ENCODE results near the gene APC. TPM values are rescaled to one million over a fixed set of nuclear protein-coding genes. Genes with fewer than 3 reads are reported as not detected.

The APC gene
- total and polyA plus RNA-seq, 4 donors: 4.8 to 36.2 (median 24.4) TPM

- WGBS: 98% methylated on average over 13 of the region's 13 CpGs
- H3K9me3 ChIP-seq (ENCODE audit: control insufficient read depth in 4 of 4, low read length in 3 of 4): no peaks in the 10 kb centered on the region
- no peak for DNase-seq (ENCODE audit: low spot score)
- H3K4me3 ChIP-seq (ENCODE audit: low read depth in 1 of 3, low read length in 3 of 3): no peak overlapping the region
- peaks cover 0 to 6% (median under 1%) of the 10 kb centered on the region in 4 donors for H3K4me1 ChIP-seq (ENCODE audit: control insufficient read depth in 4 of 4, insufficient read depth in 4 of 4, low read length in 3 of 4)
- H3K9ac ChIP-seq (ENCODE audit: low read depth in 1 of 2, low read length in 2 of 2): no peak overlapping the region
- H3K27ac ChIP-seq (ENCODE audit: low read depth in 1 of 2, low read length in 2 of 2): no peak overlapping the region
- no peaks in the 10 kb centered on the region for H3K27me3 ChIP-seq (ENCODE audit: control insufficient read depth in 4 of 4, insufficient read depth in 4 of 4, low read length in 3 of 4)
- peaks cover 6 to 17% (median 9%) of the 10 kb centered on the region in 4 donors for H3K36me3 ChIP-seq (ENCODE audit: control insufficient read depth in 4 of 4, insufficient read depth in 3 of 4, low read depth in 1 of 4, low read length in 3 of 4)
- TF ChIP-seq ZBTB33 (IDR thresholded peaks at IDR 0.05): no peak
- no peak for TF ChIP-seq FOXA2 (IDR thresholded peaks at IDR 0.05)
- no peak for TF ChIP-seq ATF3 (IDR thresholded peaks at IDR 0.05)
- TF ChIP-seq YY1 (IDR thresholded peaks at IDR 0.05): no peak
- TF ChIP-seq NR2F2 (IDR thresholded peaks at IDR 0.05): no peak
- no peak for TF ChIP-seq RXRA (IDR thresholded peaks at IDR 0.05)
- no peak for TF ChIP-seq HNF4G (IDR thresholded peaks at IDR 0.05)
- no peak for TF ChIP-seq JUND (IDR thresholded peaks at IDR 0.05)
- TF ChIP-seq HNF4A (conservative IDR thresholded peaks at IDR 0.05): no peak
- no peak for TF ChIP-seq FOXA1 (IDR thresholded peaks at IDR 0.05)
- no peak for TF ChIP-seq RAD21 (IDR thresholded peaks at IDR 0.05)
- no peak for TF ChIP-seq SP1 (IDR thresholded peaks at IDR 0.05)
- TF ChIP-seq GABPA (IDR thresholded peaks at IDR 0.05 in 1 of 2, conservative IDR thresholded peaks at IDR 0.05 in 1 of 2): no peak
- TF ChIP-seq TAF1 (conservative IDR thresholded peaks at IDR 0.05): no peak
- no peak for TF ChIP-seq MAX (IDR thresholded peaks at IDR 0.05)
- TF ChIP-seq, protein P1, sequence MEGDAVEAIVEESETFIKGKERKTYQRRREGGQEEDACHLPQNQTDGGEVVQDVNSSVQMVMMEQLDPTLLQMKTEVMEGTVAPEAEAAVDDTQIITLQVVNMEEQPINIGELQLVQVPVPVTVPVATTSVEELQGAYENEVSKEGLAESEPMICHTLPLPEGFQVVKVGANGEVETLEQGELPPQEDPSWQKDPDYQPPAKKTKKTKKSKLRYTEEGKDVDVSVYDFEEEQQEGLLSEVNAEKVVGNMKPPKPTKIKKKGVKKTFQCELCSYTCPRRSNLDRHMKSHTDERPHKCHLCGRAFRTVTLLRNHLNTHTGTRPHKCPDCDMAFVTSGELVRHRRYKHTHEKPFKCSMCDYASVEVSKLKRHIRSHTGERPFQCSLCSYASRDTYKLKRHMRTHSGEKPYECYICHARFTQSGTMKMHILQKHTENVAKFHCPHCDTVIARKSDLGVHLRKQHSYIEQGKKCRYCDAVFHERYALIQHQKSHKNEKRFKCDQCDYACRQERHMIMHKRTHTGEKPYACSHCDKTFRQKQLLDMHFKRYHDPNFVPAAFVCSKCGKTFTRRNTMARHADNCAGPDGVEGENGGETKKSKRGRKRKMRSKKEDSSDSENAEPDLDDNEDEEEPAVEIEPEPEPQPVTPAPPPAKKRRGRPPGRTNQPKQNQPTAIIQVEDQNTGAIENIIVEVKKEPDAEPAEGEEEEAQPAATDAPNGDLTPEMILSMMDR (IDR thresholded peaks at IDR 0.05; ENCODE audit: low read depth, low read length, missing input control): no peak
Observed at GRCh38 chr5:112892776-112893175, 155.1 kb downstream of the APC start.

GRCh38 chr5:112895682-112896081, 158.0 kb downstream of the APC start:
- Histone ChIP-seq H3K9me3 (ENCODE audit: control insufficient read depth in 4 of 4, low read length in 3 of 4) (no peaks in the 10 kb centered on the region), H3K27ac (ENCODE audit: low read depth in 1 of 2, low read length in 2 of 2) (no peak overlapping the region), H3K36me3 (ENCODE audit: control insufficient read depth in 4 of 4, insufficient read depth in 3 of 4, low read depth in 1 of 4, low read length in 3 of 4) (peaks cover 6 to 23% (median 13%) of the 10 kb centered on the region in 4 donors), H3K27me3 (ENCODE audit: control insufficient read depth in 4 of 4, insufficient read depth in 4 of 4, low read length in 3 of 4) (no peaks in the 10 kb centered on the region), H3K4me3 (ENCODE audit: low read depth in 1 of 3, low read length in 3 of 3) (no peak overlapping the region), H3K9ac (ENCODE audit: low read depth in 1 of 2, low read length in 2 of 2) (no peak overlapping the region), H3K4me1 (ENCODE audit: control insufficient read depth in 4 of 4, insufficient read depth in 4 of 4, low read length in 3 of 4) (peaks cover 0 to 6% (median under 1%) of the 10 kb centered on the region in 4 donors)
- 91% methylated on average over 3 of the region's 3 CpGs for WGBS
- TF ChIP-seq ZBTB33 (IDR thresholded peaks at IDR 0.05): no peak
- no peak for TF ChIP-seq TAF1 (conservative IDR thresholded peaks at IDR 0.05)
- TF ChIP-seq FOXA2 (IDR thresholded peaks at IDR 0.05): no peak
- no peak for TF ChIP-seq YY1 (IDR thresholded peaks at IDR 0.05)
- no peak for TF ChIP-seq SP1 (IDR thresholded peaks at IDR 0.05)
- no peak for TF ChIP-seq ATF3 (IDR thresholded peaks at IDR 0.05)
- no peak for DNase-seq (ENCODE audit: low spot score)

Small RNAs within 50 kb of the gene (small RNA-seq; reads per million reads assigned to genes)
- gene RNU6-482P: not detected

Other genes starting within 250 kb of the APC start
- gene SRP19, start 123.4 kb downstream of the APC start, total RNA-seq: 10 to 100 TPM; 22.0 to 49.4 TPM
- gene SRP19, start 123.4 kb downstream of the APC start, polyA plus RNA-seq: 10 to 100 TPM; 52.2 to 65.5 TPM
- 10 to 100 TPM; 41.5 to 42.4 TPM for gene REEP5, start 184.3 kb downstream of the APC start, total RNA-seq
- 100 to 1,000 TPM in 1 of 2 donors, 10 to 100 TPM in 1; 45.7 to 182 TPM for gene REEP5, start 184.3 kb downstream of the APC start, polyA plus RNA-seq
- 10 to 100 TPM; 18.4 to 44.2 TPM for gene DCP2, start 238.9 kb downstream of the APC start, total RNA-seq
- gene DCP2, start 238.9 kb downstream of the APC start, polyA plus RNA-seq: 1 to 10 TPM; 2.9 to 6.4 TPM

All from liver (tissue), 10 donors.